DMS153 treated with DMSO at 0.1 percent for 48 hours (cell line): ENCODE results near the gene SF3A2.

Experiments
- DNase-seq: peaks from one replicate; lab custom pipeline; 2025; ENCODE audit not compliant: unreplicated experiment; lab: John Stamatoyannopoulos, UW

The SF3A2 gene

DNA sequence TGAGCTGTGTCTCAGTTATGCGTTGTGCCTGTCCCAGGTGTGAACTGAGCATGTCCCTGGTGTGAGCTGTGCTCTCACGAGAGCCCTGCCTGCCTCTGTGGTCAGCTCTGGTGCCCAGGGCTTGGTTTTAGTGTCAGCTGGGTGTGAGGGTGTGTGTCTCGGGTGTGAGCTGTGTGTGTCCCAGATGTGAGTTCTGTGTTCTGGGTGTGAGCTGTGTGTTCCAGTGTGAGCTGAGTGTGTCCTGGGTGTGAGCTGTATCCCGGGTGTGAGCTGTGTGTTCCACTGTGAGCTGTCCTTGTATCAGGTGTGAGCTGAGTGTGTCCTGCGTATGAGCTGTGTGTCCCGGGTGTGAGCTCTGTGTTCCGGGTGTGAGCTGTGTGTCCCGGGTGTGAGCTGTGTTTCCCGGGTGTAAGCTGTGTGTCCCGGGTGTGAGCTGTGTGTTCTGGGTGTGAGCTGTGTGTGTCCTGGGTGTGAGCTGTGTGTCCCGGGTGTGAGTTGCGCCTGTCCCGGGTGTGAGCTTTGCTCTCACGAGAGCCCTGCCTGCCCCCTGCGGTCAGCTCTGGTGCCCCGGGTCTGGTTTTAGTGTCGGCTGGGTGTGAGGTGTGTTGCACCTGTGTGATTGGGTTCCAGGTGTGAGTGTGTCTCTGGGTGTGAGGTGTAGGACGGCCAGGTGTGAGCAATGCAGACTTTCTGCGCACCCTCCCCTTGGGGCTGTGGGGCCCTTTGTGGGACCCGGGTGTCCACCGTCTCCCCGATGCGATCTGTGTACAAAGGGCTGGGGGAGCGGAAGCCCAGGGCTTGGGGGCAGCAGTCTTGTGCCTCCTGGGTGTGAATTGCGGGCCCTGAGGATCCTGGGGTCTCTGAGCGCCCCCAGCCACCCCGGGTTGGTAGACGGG, 52.4 kb downstream of the SF3A2 start:
- DNase-seq: no peak

- DNase-seq: no peak
Observed at GRCh38 chr19:2289714-2290435, 53.3 kb downstream of the SF3A2 start.

- DNase-seq: no peak
Observed at GRCh38 chr19:2290441-2291184, 54.0 kb downstream of the SF3A2 start.

DNA sequence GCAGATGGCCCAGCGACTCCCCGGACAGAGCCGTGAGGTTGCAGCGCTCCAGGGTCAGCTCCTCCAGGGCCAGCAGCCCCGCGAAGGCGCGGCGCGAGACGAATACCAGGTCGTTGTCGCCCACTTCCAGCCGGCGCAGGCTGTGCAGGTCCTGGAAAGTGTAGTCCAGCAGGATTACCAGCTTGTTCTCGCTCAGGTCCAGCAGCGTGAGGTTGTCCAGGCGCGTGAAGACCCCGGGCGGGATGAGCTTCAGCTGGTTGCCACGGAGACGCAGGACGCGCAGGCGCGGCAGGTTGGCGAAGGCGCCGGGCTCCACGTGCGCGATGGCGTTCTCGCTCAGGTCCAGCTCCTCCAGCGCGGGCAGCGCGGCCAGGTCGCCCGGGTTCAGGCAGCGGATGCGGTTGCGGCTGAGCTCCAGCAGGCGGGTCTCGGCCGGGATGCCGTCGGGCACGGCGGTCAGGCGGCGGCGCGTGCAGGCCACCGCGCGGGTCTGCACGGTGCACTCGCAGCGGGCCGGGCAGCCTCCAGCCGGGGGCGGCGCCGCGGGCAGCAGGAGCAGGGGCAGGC, 54.6 kb downstream of the SF3A2 start:
- no peak for DNase-seq

DNA sequence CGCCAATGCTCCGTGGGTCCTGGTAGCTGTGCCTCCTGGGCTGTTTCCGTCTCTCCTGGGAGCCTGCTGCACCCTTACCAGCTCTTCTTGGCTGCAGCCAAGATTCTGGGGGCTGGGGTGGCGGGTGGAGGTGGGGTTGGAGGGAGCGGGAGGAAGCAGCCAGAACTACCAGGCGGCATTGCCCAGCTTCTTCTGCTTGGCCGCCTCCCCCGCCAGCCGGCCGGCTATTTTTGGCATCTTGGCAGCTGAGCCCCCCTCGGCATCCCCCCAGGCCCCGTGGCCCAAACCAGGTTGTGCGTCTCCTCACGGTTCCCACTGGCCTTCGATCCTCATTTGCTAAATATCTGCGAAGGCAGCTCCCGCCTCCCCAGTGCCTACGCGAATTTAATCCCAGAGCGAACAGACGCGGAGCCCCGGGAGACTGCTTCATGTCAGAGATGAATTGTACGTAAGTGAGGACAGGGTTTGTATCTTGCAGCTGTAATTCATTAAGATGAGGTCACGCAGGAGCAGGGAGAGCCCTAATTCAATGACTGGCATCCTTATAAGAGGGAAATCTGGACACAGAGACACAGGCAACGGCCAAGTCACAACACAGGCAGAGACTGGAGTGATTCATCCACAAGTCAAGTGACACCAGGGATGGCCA, 58.2 kb downstream of the SF3A2 start:
- DNase-seq: no peak

DNA sequence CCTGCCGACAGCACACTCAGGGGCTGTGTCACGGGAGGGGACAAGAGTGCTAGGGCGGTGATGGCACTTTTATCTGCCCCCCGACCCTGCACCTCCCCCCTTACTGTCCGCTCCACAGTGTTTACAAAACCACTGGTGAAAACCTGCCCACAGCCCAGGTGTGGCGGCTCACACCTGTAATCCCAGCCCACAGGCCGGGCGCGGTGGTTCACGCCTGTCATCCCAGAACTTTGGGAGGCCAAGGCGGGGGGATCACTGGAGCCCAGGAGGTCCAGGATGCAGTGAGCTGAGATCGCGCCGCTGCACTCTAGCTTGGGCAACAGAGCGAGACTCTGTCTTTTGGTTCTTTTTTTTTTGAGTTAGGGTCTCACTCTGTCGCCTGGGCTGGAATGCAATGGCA, 59.5 kb downstream of the SF3A2 start:
- DNase-seq: no peak
